ENCODE data around the gene HIBCH. TPM values are rescaled to one million over a fixed set of nuclear protein-coding genes. Genes with fewer than 3 reads are reported as not detected.

Gene HIBCH
- total and polyA plus RNA-seq, 2 donors (not counting 3 experiments of a cell fraction or from before 2014, with no cell fraction given): 6.4 to 24.7 TPM

- ChIA-PET POLR2A (no interaction called here), CTCF (no interaction called here)
- Histone ChIP-seq H3K9me3 (replicated peaks; ENCODE audit: control insufficient read depth, insufficient read depth, low read length) (no peaks in the 10 kb centered on the region), H3K27me3 (ENCODE audit: control insufficient read depth in 2 of 2, insufficient read depth in 2 of 2, low read length in 2 of 2) (no peaks in the 10 kb centered on the region), H3K4me2 (ENCODE audit: insufficient read depth, low read length) (no peak overlapping the region), H3K4me3 (replicated peaks in 1 of 3; ENCODE audit: insufficient read depth in 1 of 3, low read depth in 1 of 3, low read length in 3 of 3) (no peak overlapping the region), H4K20me1 (replicated peaks; ENCODE audit: control insufficient read depth, extremely low read depth, insufficient read depth, low read length) (no peaks in the 10 kb centered on the region), H3K36me3 (ENCODE audit: control insufficient read depth in 2 of 2, extremely low read depth in 1 of 2, insufficient read depth in 2 of 2, low read length in 2 of 2) (no peaks in the 10 kb centered on the region), H3K79me2 (ENCODE audit: control insufficient read depth, insufficient read depth, low read length) (no peaks in the 10 kb centered on the region), H3K27ac (ENCODE audit: insufficient read depth, low read depth, low read length) (no peak overlapping the region), H3K9ac (replicated peaks; ENCODE audit: extremely low read depth, insufficient read depth, low read length) (no peak overlapping the region), H2AFZ (ENCODE audit: low read depth, low read length) (no peak overlapping the region), H3K4me1 (ENCODE audit: control insufficient read depth, extremely low read depth, insufficient read depth, low read length) (peaks cover 2% of the 10 kb centered on the region), H3K9me1 (replicated peaks; ENCODE audit: control insufficient read depth, extremely low read depth, insufficient read depth, low read length) (no peaks in the 10 kb centered on the region)
- dilution Hi-C loops (cut with MboI; ENCODE audit: extremely low pct_ligation_motif_present, low sequenced_read_pairs) (no loop called here), intact Hi-C loops (cut with micrococcal nuclease) (no loop called here)
- DNase-seq (ENCODE audit: low read depth, low spot score) (no peak), FAIRE-seq (no peak)
- no peak for TF ChIP-seq MYC (IDR thresholded peaks at IDR 0.05; ENCODE audit: low read depth, low read length)
- no peak for TF ChIP-seq POLR2A (IDR thresholded peaks at IDR 0.05; ENCODE audit: low read depth, low read length)
- no peak for TF ChIP-seq JUN (IDR thresholded peaks at IDR 0.05; ENCODE audit: borderline replicate concordance, insufficient read depth, insufficient read length, low read depth)
- BruUV-seq (replicated peaks): no TSS peak
These were observed 6.0 kb upstream of the HIBCH start for GRCh38 chr2:190325588-190325987.

DNA sequence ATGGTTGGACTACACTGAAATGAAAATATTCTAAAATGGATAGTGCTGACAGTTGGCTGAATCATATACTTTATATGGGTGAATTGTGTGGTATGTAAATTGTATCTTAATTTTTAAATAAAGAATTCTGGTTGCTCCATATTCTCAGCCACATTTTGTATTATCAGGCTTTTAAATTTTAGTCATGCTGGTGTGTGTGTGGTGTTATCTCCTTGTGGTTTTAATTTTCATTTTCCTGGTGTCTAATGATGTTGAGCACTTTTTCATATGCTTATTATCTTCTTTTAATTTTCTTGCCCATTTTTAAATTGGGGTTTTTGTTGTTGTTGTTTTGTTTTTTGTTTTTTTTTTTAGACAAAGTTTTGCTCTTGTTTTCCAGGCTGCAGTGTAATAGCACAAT, 3.8 kb upstream of the HIBCH start:
- no peak overlapping the region for H2AFZ ChIP-seq (ENCODE audit: low read depth, low read length)
- no peak for TF ChIP-seq CTCF (IDR thresholded peaks at IDR 0.05; ENCODE audit: extremely low read depth in 1 of 2, insufficient read depth in 1 of 2, low read depth in 1 of 2, low read length in 2 of 2)
- TF ChIP-seq GATA2 (IDR thresholded peaks at IDR 0.05; ENCODE audit: insufficient read depth, insufficient read length, low read depth, low read length): no peak
- TF ChIP-seq FOS (IDR thresholded peaks at IDR 0.05; ENCODE audit: borderline replicate concordance, insufficient read depth, low read length): no peak
- no peak for TF ChIP-seq EZH2 (IDR thresholded peaks at IDR 0.05; ENCODE audit: borderline replicate concordance, low read depth, low read length, severe bottlenecking)
- TF ChIP-seq JUN (IDR thresholded peaks at IDR 0.05; ENCODE audit: borderline replicate concordance, insufficient read depth, insufficient read length, low read depth): no peak
- no peak for TF ChIP-seq POLR2AphosphoS5 (IDR thresholded peaks at IDR 0.05; ENCODE audit: insufficient read depth, low read depth, low read length)
- no peak for TF ChIP-seq MYC (IDR thresholded peaks at IDR 0.05; ENCODE audit: low read depth, low read length)
- TF ChIP-seq POLR2A (IDR thresholded peaks at IDR 0.05; ENCODE audit: low read depth, low read length): no peak
- no peak for TF ChIP-seq MAX (IDR thresholded peaks at IDR 0.05; ENCODE audit: insufficient read depth, insufficient read length)
- ChIA-PET POLR2A (no interaction called here), CTCF (interaction anchor here (1.2 kb wide), 1 partner anchor 10 kb away, joined by 4 read pairs; no protein-coding TSS in a partner anchor)
- H4K20me1 ChIP-seq (replicated peaks; ENCODE audit: control insufficient read depth, extremely low read depth, insufficient read depth, low read length): no peaks in the 10 kb centered on the region
- H3K36me3 ChIP-seq (ENCODE audit: control insufficient read depth in 2 of 2, extremely low read depth in 1 of 2, insufficient read depth in 2 of 2, low read length in 2 of 2): no peaks in the 10 kb centered on the region
- no peak overlapping the region for H3K4me3 ChIP-seq (replicated peaks in 1 of 3; ENCODE audit: insufficient read depth in 1 of 3, low read depth in 1 of 3, low read length in 3 of 3)
- H3K27ac ChIP-seq (ENCODE audit: insufficient read depth, low read depth, low read length): no peak overlapping the region
- H3K9ac ChIP-seq (replicated peaks; ENCODE audit: extremely low read depth, insufficient read depth, low read length): no peak overlapping the region
- no peak for FAIRE-seq
- H3K9me1 ChIP-seq (replicated peaks; ENCODE audit: control insufficient read depth, extremely low read depth, insufficient read depth, low read length): no peaks in the 10 kb centered on the region
- no peaks in the 10 kb centered on the region for H3K27me3 ChIP-seq (ENCODE audit: control insufficient read depth in 2 of 2, insufficient read depth in 2 of 2, low read length in 2 of 2)
- peaks cover 1% of the 10 kb centered on the region for H3K79me2 ChIP-seq (ENCODE audit: control insufficient read depth, insufficient read depth, low read length)
- dilution Hi-C loops (cut with MboI; ENCODE audit: extremely low pct_ligation_motif_present, low sequenced_read_pairs): no loop called here
- no peak for DNase-seq (ENCODE audit: low read depth, low spot score)
- no TSS peak for BruUV-seq (replicated peaks)
- H3K4me2 ChIP-seq (ENCODE audit: insufficient read depth, low read length): no peak overlapping the region
- intact Hi-C loops (cut with micrococcal nuclease): no loop called here
- peaks cover 16% of the 10 kb centered on the region for H3K4me1 ChIP-seq (ENCODE audit: control insufficient read depth, extremely low read depth, insufficient read depth, low read length)
- no peaks in the 10 kb centered on the region for H3K9me3 ChIP-seq (replicated peaks; ENCODE audit: control insufficient read depth, insufficient read depth, low read length)
